ACC112 (cell line): ENCODE data around the gene RACGAP1.

Source experiments
- H2AFZ ChIP-seq: fragments of 200-600 bp; sonication (generic); one replicate; pipeline ENCODE4 v1.6.0; 2017; ENCODE audit warnings: antibody characterized with exemption, low read length; ENCODE audit not compliant: unreplicated experiment
- H3K27ac ChIP-seq: fragments of 200-600 bp; sonication (generic); 2 replicates; pipeline ENCODE4 v1.5.1; 2014; ENCODE audit warnings: low read depth, mild to moderate bottlenecking, antibody characterized with exemption, low read length, moderate library complexity
- H3K27me3 ChIP-seq: fragments of 200-600 bp; sonication (generic); 2 replicates; pipeline ENCODE4 v1.6.1; 2014; ENCODE audit warnings: mild to moderate bottlenecking, antibody characterized with exemption, low read length, moderate library complexity, mixed read lengths; ENCODE audit not compliant: insufficient read depth
- H3K36me3 ChIP-seq: fragments of 200-600 bp; sonication (generic); 2 replicates; pipeline ENCODE4 v1.6.1; 2016; ENCODE audit warnings: mild to moderate bottlenecking, antibody characterized with exemption, low read length, moderate library complexity, mixed read lengths; ENCODE audit not compliant: insufficient read depth
- H3K4me1 ChIP-seq: fragments of 200-600 bp; sonication (generic); one replicate; pipeline ENCODE4 v1.6.1; 2016; ENCODE audit warnings: low read length, mixed read lengths; ENCODE audit not compliant: insufficient read depth, unreplicated experiment, control insufficient read depth
- H3K4me3 ChIP-seq: fragments of 200-600 bp; sonication (generic); 2 replicates; pipeline ENCODE4 v1.5.1; 2014; ENCODE audit warnings: mild to moderate bottlenecking, low read depth, low read length
- H3K79me2 ChIP-seq: fragments of 200-600 bp; sonication (generic); one replicate; pipeline ENCODE4 v1.6.0; 2016; ENCODE audit warnings: low read length; ENCODE audit not compliant: control insufficient read depth, unreplicated experiment, insufficient read depth

The RACGAP1 gene

GRCh38 chr12:50062728-50063460, 37.6 kb upstream of the RACGAP1 start:
- Histone ChIP-seq H3K79me2 (no peaks in the 10 kb centered on the region), H3K4me1 (peaks cover 13% of the 10 kb centered on the region), H3K27ac (no peak overlapping the region), H3K4me3 (no peak overlapping the region), H2AFZ (no peak overlapping the region), H3K27me3 (no peaks in the 10 kb centered on the region), H3K36me3 (no peaks in the 10 kb centered on the region)

- no peak overlapping the region for H2AFZ ChIP-seq
- H3K27ac ChIP-seq = no peak overlapping the region
- peaks cover under 1% of the 10 kb centered on the region; the same call in 1 of the 2 replicates for H3K27me3 ChIP-seq
- H3K79me2 ChIP-seq = no peaks in the 10 kb centered on the region
- no peak overlapping the region for H3K4me3 ChIP-seq
- H3K4me1 ChIP-seq = peaks cover 13% of the 10 kb centered on the region
- no peaks in the 10 kb centered on the region for H3K36me3 ChIP-seq
These were observed 36.8 kb upstream of the RACGAP1 start for GRCh38 chr12:50061946-50062686.

GRCh38 chr12:50061171-50061570, 35.9 kb upstream of the RACGAP1 start:
- no peak overlapping the region for H2AFZ ChIP-seq
- H3K36me3 ChIP-seq = no peaks in the 10 kb centered on the region
- H3K79me2 ChIP-seq = no peaks in the 10 kb centered on the region
- H3K4me3 ChIP-seq = no peak overlapping the region
- H3K27me3 ChIP-seq = peaks cover 10% of the 10 kb centered on the region; the same call in 1 of the 2 replicates
- peaks cover 8% of the 10 kb centered on the region for H3K4me1 ChIP-seq
- no peak overlapping the region for H3K27ac ChIP-seq

GRCh38 chr12:50060120-50060468, 34.8 kb upstream of the RACGAP1 start:
- Histone ChIP-seq H3K27ac (no peak overlapping the region), H3K4me3 (no peak overlapping the region), H3K27me3 (peaks cover 11% of the 10 kb centered on the region; the same call in 1 of the 2 replicates)

GRCh38 chr12:50059440-50060119, 34.3 kb upstream of the RACGAP1 start:
- no peak overlapping the region for H3K27ac ChIP-seq
- peaks cover 11% of the 10 kb centered on the region; the same call in 1 of the 2 replicates for H3K27me3 ChIP-seq
- no peak overlapping the region for H3K4me3 ChIP-seq
- H3K4me1 ChIP-seq = peaks cover 5% of the 10 kb centered on the region
- H2AFZ ChIP-seq = no peak overlapping the region
- no peaks in the 10 kb centered on the region for H3K36me3 ChIP-seq
- H3K79me2 ChIP-seq = no peaks in the 10 kb centered on the region

More at GRCh38 chr12:50060120-50060468, 34.8 kb upstream of the RACGAP1 start:
- Histone ChIP-seq H2AFZ (no peak overlapping the region), H3K36me3 (no peaks in the 10 kb centered on the region), H3K4me1 (peaks cover 5% of the 10 kb centered on the region), H3K79me2 (no peaks in the 10 kb centered on the region)

- Histone ChIP-seq H2AFZ (no peak overlapping the region), H3K4me1 (peaks cover 5% of the 10 kb centered on the region), H3K36me3 (no peaks in the 10 kb centered on the region), H3K4me3 (no peak overlapping the region), H3K27me3 (peaks cover 11% of the 10 kb centered on the region; the same call in 1 of the 2 replicates), H3K79me2 (no peaks in the 10 kb centered on the region), H3K27ac (no peak overlapping the region)
These were observed 33.5 kb upstream of the RACGAP1 start for GRCh38 chr12:50058743-50059312.

GRCh38 chr12:50057896-50058670, 32.8 kb upstream of the RACGAP1 start:
- H3K36me3 ChIP-seq = no peaks in the 10 kb centered on the region
- peak overlapping the region; percentile 87 for H3K4me3 ChIP-seq
- H3K27me3 ChIP-seq = peaks cover 13% of the 10 kb centered on the region; the same call in 1 of the 2 replicates
- H2AFZ ChIP-seq = peak overlapping the region; percentile 95
- H3K79me2 ChIP-seq = no peaks in the 10 kb centered on the region
- peaks cover 5% of the 10 kb centered on the region for H3K4me1 ChIP-seq
- H3K27ac ChIP-seq = no peak overlapping the region

GRCh38 chr12:50057000-50057841, 31.9 kb upstream of the RACGAP1 start, which contains the start of gene ASIC1:
Gene ASIC1 (plus strand): TSS chr12:50057596. CDS start chr12:50058767, 1,171 bp downstream.
- Histone ChIP-seq H2AFZ (peak within 1 kb of the TSS; percentile 95), H3K36me3 (no peaks in the 10 kb centered on the region), H3K4me1 (peaks cover 5% of the 10 kb centered on the region), H3K4me3 (peak within 1 kb of the TSS; percentile 87), H3K27me3 (peaks cover 22% of the 10 kb centered on the region), H3K27ac (no peak within 1 kb of the TSS), H3K79me2 (no peaks in the 10 kb centered on the region)

GRCh38 chr12:50056639-50056976, 31.3 kb upstream of the RACGAP1 start:
- no peak overlapping the region for H2AFZ ChIP-seq
- no peaks in the 10 kb centered on the region for H3K36me3 ChIP-seq
- H3K27me3 ChIP-seq = peaks cover 28% of the 10 kb centered on the region
- peaks cover 5% of the 10 kb centered on the region for H3K4me1 ChIP-seq
- H3K27ac ChIP-seq = no peak overlapping the region
- peak overlapping the region; percentile 87 for H3K4me3 ChIP-seq
- H3K79me2 ChIP-seq = no peaks in the 10 kb centered on the region
